Ureter (tissue), 1 donor: Measurements from ENCODE around the gene SRSF7. TPM values are rescaled to one million over a fixed set of nuclear protein-coding genes. Genes with fewer than 3 reads are reported as not detected.
A peak's percentile ranks its signal among the peaks of the same experiment; 100 is the strongest.
"Not testable (repeated sequence)": the region's sequence is repeated elsewhere in the genome, so short reads cannot be mapped to it uniquely, and the experiment has no call there.

Experiments used
- DNase-seq: peaks from one replicate; pipeline ENCODE4 v3.0.0-alpha.2; 2020; ENCODE audit warnings: low spot score
- total RNA-seq: library from RNA; stranded (reverse); gene quantifications from one replicate; pipeline ENCODE4 v1.2.4, GENCODE V29; 2023
- donor health status: DM: yes; HTN: yes; CAD: no.

The SRSF7 gene
- total RNA-seq, 1 donor from 2014 or later = 162 TPM

DNA sequence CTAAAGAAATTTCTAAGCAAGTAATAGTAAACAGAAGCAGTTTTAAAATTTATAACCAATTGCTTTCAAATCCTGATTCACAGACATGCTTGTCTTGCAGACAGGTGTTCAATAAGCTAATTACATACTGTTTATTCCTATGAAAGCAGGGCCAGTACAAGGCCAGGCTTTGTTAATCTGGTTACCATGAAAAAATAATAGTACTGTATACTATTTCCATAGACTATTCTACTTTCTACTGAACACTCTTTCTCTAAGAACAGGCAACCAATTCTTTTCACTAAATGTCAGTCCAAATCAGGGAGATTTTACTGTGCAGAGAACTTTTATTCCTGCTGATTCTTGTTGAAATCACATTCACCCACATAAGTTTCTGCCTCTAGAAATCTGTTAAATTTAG lies 2.9 kb upstream of the SRSF7 start:
- no peak for DNase-seq

DNA sequence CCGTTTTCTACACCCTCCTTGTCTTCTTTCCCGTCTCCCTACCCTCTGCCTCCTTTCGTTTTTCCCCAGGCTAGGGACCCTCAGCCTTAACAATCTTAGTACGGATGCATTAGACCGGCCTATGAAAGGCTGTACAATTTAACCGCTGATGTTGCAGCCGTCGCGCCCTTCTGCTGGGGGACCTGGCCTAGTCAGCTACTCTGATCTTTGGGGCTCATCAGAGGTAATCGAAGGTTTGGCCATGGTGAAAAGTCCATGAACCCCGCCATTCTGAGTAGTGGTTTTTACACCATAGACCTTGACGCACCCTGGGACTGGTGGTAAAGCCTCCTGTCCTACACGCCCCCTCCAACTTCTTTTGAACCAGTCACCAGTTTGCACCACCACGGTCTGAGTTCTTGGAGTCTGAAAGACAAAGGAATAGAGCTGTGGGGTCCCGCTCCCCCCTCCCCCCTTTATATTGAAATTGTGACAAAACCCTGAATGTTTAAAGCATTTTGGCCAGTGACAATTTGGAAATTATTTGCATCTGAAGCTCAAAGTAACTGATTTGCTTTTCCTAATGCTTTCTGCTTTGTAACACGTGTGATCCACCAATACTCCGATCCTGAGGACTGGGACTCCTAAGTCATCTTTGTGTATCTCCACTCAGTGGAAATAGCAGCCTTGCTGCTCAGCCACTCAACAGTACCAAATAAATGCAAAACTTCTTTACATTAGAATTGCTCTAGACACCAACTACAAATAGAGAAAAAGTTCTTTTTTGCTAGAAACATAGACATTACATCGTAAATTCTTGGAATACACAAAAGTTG lies 642 bp upstream of the SRSF7 start:
- peak; percentile 50 for DNase-seq

DNA sequence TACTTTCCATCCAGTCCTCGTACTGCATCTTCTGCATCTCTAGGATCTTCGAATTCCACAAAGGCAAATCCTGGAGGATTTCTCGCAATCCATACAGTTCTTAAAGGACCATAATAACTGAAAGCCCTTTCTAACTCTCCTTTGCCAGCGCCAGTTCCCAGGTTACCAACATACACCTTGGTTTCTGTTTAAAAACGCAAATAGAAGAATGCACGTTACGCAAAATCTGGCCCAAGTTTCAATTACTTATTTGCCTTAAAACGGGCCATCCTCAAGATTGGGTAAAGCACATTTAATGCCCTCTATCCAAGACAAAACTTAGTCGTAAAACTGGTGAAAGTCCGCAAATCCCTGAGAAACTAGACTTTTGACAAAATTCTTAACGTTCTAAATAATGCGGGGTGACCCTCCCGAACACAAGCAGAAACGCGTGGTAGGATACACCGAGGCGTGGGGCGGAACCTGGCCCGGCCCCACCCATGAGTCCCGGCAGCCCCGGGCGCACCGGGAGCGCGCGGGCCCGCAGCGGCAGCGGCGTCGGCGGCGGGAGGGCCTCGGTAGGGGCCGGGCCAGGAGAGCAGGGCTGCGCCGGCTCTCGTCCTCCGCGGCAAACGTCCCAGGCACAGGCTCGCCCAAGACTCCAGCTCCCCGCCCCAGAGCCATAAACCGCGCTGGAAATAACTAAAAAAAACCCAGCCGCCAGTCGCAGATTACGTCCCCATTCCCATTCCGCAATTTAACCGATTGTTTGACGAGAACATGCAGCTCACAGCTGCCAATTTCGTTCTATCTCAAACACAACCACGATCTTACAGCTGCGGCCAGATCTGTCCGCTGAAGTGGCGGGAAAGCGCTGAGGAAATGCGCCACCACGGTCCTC lies 910 bp downstream of the SRSF7 start:
- peak; percentile 70 for DNase-seq

DNA sequence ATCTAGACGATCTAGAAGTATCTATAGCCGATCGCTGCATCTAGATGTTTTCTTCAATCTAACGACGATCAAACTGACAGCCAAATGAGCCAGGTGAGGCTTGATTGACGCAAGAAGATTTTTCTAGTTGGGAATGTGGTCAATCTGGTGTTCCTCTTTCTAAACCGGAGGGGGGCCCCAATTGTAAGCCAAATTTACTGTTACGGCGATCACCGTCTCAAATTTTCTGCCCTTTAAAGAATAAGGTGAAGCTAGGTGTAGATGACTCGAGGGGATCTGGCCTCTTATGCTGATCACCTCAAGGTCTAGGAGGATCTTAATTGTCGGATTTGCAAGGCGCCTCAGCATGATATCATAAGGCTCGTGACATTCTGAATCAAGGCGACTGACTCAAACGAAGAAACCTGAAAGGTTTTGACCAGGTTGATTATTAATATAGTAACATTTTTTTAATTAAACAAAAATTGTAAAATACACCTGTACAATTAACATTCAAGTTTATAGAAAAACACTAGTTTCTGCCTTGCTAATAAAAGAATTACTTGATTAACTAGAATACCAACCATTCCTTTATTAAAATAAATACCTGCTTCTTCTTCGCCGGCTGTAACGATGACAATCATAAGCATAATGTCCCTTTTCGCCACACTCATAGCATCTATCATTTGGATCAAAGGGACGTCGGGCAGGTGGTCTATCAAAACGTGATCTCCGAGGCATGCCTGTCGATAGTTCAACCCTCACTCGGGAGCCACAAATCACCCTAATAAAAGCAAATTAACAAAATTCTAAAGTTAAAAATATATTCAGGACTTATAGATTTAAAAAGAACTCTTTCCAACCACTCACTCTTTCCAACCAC lies 2.0 kb downstream of the SRSF7 start:
- no peak for DNase-seq

DNA sequence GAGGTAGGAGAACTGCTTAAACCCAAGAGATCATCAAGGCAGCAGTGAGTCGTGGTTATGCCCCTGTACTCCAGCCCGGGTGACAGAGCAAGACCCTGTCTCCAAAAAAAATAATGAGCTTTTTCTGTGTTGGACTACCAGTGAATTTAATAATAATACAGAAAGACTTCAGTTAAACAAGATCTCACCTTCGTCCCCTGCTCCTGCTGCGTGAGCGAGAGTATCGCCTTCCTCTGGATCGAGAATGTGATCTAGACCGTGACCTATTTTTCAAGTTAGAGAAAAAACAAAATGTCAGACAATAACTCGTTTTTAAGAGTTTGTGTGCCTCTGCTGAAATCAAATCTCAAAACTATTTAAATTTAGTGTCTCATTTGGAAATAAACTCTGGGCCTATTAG lies 2.8 kb downstream of the SRSF7 start:
- no peak for DNase-seq

DNA sequence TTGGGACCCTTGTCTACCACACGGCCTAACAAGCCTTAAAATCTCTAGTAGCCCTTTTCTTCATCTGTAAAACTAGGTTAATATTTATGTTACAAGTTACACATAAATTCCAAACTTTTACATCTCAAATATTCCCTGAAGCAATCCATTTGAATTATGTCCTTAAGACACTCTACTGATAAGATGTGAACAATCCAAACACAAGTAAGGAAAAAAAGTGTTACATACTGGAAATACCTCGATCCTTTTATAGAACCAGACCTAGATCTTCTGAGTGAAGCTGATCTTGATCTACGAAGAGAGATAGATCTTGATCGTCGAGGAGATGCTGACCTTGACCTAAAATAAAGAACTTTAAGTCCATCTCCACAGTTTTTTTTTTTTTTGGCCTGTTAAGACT lies 3.3 kb downstream of the SRSF7 start:
- DNase-seq = no peak

DNA sequence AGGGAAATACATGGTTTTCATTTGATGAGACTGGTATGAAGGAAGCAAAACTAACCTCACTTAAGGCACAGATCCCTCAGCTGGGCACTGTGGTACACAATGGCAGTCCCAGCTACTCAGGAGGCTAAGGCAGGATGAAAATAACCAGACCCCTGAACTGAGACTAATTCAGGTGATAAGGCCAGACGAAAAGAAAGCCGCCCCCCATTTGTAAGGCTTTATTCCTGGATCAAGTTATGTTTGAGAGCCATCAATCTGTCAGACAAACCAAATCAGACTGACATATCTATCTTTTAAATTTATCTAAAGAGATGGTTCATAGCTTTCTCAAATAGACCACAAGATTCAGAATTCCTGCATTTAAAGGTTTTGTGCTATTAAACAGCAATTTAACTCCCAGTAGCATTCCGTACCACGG lies 4.1 kb downstream of the SRSF7 start:
- no peak for DNase-seq

DNA sequence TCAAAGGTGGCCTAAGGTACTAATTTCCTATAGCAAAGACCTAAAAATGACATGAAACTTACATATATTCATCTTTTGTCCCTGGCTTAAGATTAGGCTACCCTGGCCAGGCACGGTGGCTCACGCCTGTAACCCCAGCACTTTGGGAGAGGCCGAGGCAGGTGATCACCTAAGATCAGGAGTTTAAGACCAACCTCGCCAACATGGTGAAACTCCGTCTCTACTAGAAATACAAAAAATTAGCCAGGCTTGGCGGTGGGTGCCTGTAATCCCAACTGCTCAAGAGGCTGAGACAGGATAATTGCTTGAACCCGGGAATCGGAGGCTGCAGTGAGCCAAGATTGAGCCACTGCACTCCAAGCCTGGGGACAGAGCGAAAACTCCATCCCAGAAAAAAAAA lies 5.9 kb downstream of the SRSF7 start:
- no peak for DNase-seq

DNA sequence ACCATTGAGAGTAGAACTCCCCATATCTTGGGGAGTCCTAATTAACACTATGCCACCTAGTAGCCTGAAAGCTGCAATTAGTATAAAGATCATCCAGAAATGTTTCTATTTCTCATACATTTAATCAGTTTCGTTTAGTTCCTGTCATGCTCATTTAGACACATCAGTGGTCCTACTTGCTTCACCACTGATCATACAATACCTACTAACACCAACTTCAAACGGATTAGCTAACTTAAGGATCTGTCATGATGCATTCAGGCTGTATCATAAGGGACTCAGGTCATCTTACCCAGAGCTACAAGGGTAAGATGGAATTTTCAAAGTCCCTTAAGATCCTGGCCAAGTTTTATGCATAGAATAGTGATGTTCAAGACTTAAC lies 6.8 kb downstream of the SRSF7 start:
- DNase-seq = no peak

DNA sequence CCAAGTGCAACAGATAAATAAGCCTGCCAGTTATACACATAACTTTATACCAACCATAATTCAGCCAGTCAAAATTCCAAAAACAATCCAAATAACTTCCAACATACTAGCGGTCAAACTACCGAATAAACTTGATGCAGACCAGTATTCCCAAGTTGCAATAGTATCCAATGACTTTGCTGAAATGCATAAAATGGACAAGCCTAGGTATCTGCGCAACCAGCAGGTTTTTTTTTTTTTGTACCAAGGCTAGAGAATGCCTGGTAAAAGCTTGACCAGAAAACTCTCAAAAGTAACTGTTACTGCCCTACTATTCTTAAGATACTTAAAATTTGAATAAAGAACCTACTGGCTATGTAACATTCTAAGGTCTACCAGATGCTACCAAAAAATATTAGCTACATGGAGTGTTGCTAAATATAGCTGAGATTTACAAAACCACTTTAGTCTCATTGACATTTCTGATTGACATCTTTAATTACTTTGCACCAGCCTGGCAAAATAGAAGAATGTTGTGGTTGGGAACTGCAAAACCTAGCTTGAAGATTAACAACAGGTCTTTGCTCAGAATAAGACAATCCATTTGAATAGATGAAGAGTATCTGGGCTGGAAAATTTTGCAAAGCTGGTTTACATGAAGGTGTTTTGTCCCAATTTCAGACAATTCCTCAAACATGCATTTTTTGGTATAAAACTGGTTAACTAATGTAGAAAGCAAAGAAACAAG lies 7.3 kb downstream of the SRSF7 start:
- DNase-seq = no peak

DNA sequence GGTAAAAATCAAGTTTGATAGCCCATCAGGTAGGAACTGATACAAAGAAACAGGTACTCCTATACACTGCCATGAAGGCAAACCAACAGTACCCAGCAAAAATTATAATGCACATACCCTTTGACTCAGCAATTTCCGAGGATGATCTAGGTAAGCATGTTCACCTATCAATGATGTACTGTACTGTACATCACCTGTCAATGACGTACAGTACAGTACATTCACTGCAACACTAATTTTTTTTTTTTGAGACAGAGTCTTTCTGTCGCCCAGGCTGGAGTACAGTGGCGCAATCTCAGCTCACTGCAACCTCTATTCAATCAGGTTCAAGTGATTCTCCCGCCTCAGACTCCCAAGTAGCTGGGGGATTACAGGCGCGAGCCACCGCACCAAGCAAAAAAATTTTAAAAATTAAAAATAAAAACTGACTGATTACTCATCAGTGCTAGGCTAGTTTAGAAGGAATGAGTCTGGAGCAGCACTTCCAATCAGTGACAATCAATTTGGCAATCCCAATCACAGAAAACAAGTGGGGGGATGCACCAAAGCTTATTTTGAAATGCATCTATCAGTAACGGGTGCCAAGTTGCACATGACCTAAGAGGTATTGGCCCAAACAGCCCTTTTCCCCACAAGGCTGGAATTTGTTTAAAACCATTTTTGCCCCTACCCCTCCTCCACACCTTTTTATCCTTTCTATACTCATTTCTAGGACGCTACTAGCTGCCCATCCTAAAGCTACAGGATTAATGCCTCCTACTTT lies 8.2 kb downstream of the SRSF7 start:
- no peak for DNase-seq

DNA sequence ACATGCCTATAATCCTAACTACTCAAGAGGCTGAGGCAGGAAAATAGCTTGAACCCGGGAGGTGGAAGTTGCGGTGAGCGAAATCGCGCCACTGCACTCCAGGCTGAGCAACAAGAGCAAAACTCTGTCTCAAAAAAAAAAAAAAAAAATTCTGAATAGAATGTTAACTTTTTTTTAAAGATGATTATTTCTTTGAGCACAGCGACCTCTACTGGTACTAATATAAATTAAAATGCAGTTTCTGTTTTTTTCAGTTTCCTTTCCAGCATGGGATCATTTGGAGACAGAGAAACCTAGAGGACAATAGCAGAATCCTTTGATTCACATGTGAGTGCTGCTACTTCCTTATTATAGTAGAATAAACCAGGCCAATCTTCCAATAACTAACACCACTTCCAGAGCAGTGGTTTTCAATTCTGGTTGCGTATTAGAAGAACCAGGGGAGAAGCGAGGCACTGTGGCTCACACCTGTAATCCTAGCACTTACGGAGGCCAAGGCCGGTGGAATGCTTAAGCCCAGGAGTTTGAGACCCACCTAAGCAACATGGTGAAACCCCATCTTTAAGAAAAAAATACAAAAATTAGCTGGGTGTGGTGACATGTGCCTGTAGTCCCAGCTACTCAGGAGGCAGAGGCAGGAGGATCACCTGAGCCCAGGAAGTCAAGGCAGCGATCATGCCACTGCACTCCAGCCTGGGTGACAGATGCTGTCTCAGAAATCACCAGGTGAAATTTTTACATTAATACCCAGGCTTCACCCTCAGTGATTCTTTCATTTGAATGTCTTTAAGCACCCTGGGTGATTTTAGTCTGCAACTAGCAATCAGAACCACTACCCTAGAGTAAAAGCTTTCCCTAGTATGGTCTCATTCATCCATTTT lies 10.1 kb downstream of the SRSF7 start:
- DNase-seq = no peak

DNA sequence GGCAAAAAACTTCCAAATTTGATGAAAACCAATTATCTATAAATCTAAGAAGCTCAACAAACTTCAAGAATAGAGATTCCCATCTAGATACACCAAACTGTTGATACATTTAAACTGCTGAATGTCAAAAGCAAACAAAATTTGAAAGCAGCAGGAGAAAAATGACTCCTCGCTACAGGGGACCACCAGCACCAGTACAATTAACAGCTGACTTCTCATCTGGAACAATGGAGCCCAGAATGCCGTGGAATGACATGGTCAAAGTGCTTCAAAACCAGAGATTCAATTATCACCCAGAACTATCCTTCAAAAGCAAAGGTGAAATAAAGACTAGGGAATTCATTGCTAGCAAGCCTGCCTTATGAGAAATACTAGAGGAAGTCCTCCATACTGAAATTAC lies 11.6 kb downstream of the SRSF7 start:
- no peak for DNase-seq

DNA sequence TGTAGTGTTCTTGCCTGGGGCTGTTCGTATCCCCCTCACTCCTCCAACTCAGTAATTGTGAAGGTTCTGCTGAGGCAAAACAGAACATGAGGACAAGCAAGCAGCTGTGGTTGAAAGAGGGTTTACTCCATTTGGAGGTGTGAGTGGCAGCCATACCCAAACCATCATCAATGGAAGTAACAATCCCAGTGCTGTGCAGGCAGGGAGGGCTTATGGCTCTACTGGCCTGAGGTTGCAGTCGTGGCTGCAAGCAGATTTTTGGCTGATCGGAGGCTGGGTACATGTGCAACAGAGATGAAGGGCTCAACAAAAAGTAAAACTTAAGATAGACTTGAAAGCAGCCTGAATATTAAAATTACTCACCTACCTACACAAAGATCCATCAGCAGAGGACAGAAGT lies 13.2 kb downstream of the SRSF7 start:
- no peak for DNase-seq

DNA sequence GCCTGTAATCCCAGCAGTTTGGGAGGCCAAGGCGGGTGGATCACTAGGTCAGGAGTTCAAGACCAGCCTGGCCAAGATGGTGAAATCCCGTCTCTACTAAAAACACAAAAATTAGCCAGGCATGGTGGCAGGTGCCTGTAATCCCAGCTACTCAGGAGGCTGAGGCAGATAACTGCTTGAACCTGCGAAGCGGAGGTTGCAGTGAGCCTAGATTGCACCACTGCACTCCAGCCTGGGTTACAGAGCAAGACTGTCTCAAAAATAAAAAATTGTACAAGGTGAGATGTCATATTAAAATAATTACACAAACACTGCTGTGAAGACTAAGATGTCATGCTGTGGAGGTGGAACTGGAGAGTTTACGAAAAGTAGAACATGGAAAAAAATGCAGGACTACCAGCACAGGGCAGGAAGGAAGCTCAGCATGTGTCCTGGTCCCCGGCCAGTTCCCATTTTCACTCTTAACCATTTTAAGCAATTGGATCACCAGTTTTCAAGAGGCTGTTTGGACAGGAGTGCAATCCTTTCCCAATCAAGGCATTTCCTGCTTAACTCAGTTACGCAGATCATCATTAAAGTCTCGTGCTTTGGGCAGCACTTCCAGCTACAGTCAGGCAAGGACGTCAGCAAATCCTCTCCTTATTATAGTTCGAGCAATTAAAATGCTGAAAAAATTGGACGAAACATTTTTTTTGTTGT lies 14.0 kb downstream of the SRSF7 start:
- not testable (repeated sequence) for DNase-seq

DNA sequence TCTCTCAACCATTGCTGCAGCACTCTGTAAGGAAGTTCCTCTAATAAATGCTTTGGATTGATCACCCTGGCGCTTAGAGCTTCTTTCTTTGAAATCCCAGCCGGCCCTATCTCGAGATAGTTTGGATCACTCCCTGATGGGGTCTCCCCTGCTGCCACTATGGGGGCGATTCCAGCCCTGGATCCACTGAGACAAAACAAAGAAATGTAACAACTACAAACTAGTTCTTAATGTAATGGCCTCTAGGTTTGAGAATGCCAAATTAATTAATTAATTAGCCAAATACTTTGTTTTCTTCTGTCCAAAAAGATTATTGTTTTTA lies 15.2 kb downstream of the SRSF7 start:
- no peak for DNase-seq

DNA sequence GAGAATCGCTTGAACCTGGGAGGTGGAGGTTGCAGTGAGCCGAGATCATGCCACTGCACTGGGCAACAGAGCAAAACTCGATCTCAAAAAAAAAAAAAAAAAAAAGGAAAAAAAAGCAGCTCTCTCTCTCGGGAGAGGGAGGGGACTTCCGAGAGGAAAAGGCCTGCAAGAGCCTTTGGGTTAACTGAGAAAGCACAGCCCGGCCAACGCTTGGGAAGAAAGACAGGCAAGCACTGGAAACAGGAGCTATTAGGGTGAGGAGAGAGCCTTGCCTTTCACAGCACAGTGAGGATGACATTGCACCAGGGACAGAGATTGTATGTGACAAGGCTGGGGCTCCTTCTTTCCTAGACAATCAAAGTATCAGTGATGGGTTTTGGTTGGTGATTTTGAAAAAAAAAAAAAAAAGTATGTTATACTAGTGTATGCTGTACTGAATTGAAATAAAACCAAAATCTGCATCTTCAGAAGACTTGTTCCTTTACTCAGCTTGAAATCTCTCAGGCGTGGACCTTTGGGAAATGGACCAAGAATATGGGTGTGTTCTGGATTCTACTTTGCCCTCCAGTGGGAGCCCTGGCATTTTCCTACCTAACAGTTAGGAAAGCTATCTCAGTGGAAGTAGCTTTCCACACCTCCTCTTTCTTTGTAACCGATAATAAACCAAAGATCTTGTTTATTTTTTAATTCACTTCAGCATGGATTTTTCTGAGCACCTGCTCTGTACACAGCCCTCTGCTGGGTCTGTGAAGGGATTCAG lies 16.7 kb downstream of the SRSF7 start:
- DNase-seq = no peak

DNA sequence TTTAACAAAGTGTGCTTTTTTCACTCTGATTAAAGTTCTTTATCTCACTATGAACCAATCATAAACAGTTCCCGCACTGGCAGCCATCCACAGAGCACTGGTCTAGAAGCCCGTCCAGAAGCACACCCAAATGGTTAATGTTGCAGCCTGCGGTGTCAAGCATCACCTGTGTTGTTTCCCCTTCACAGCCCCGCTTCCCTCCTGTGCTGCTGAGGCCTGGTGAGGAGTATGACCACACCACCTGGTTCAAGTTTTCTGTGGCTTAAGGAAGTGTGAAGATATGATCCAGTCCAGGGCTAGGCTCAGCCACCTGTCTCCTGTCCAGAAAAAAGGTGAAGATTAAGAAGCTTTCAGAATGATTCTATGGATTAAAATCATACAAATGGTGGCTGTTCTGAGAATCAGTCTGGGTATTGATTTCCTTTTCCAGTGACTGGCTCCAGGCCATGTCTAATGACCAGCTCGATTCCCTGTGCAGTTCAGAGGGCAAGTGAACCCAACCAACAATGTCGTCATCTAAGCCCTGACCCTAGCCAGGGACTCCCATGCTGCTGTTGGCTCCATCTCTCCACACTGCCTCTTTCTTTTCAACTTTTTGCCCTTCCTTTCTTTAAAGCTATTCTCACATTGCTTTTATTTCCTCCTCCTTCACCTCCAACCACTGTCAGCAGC lies 17.7 kb downstream of the SRSF7 start:
- no peak for DNase-seq
